HL-60 (cell line): ENCODE measurements around the gene DPEP1.
"Not testable (repeated sequence)": the region's sequence is repeated elsewhere in the genome, so short reads cannot be mapped to it uniquely, and the experiment has no call there.

Experiments used
- DNase-seq, 2 experiments: peaks; one replicate each; pipeline ENCODE4 v3.0.0-alpha.2; 2010 to 2020; ENCODE audit warnings: low read depth in 1 of 2, low spot score in 1 of 2
- H3K27ac ChIP-seq: fragments of 250-450 bp; sonication (Bioruptor Pico); replicated peaks from 2 replicates; pipeline ENCODE4 v1.5.1; 2020; ENCODE audit warnings: mild to moderate bottlenecking, moderate library complexity
- H3K27me3 ChIP-seq: fragments of 250-450 bp; sonication (Bioruptor Pico); 2 replicates; pipeline ENCODE4 v1.5.1; 2021; ENCODE audit warnings: mild to moderate bottlenecking, moderate library complexity; ENCODE audit not compliant: insufficient read depth, poor library complexity, severe bottlenecking
- H3K4me3 ChIP-seq: replicated peaks from 2 replicates; pipeline ENCODE4 v1.5.1; 2011; ENCODE audit warnings: mild to moderate bottlenecking, control low read depth, low read length; ENCODE audit not compliant: insufficient read depth
- GABPA ChIP-seq: IDR thresholded peaks from 2 replicates; pipeline ENCODE4 v1.6.1; 2012; ENCODE audit warnings: low read depth
- POLR2AphosphoS5 ChIP-seq: IDR thresholded peaks from 2 replicates; pipeline ENCODE4 v1.6.1; 2012; ENCODE audit warnings: low read depth
- REST ChIP-seq: IDR thresholded peaks from 2 replicates; pipeline ENCODE4 v1.6.1; 2012; ENCODE audit warnings: low read depth; ENCODE audit not compliant: insufficient replicate concordance
- SPI1 ChIP-seq: IDR thresholded peaks from 2 replicates; pipeline ENCODE4 v1.6.1; 2012; ENCODE audit warnings: low read depth, mild to moderate bottlenecking, borderline replicate concordance
- TF ChIP-seq, protein P1 (sequence below): IDR thresholded peaks from one replicate; pipeline ENCODE4 v1.5.1; 2011; ENCODE audit warnings: low read length, control low read depth, inconsistent platforms; ENCODE audit not compliant: insufficient read depth

DPEP1 gene

GRCh38 chr16:89586218-89586617 lies 27.2 kb upstream of the DPEP1 start:
- no peak overlapping the region for H3K4me3 ChIP-seq
- no peak for DNase-seq
- no peak overlapping the region for H3K27ac ChIP-seq
- TF ChIP-seq GABPA (no peak), REST (no peak)
- no peaks in the 10 kb centered on the region for H3K27me3 ChIP-seq

GRCh38 chr16:89586853-89587252 lies 26.6 kb upstream of the DPEP1 start:
- H3K4me3 ChIP-seq = no peak overlapping the region

DNA sequence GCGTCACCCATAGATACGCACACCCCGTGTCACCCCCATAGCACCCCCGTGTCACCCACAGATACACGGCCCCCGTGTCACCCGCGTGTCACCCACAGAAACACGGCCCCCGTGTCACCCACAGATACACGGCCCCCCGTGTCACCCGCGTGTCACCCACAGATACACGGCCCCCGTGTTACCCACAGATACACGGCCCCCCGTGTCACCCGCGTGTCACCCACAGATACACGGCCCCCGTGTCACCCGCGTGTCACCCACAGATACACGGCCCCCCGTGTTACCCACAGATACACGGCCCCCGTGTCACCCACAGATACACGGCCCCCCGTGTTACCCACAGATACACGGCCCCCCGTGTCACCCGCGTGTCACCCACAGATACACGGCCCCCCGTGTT lies 25.8 kb upstream of the DPEP1 start:
- H3K27ac ChIP-seq, H3K4me3 ChIP-seq, H3K27me3 ChIP-seq, DNase-seq: not testable (repeated sequence)

More at GRCh38 chr16:89586853-89587252, 26.6 kb upstream of the DPEP1 start:
- no peak for TF ChIP-seq POLR2AphosphoS5
- TF ChIP-seq GABPA = no peak
- no peak for TF ChIP-seq SPI1
- TF ChIP-seq REST = no peak
- TF ChIP-seq, protein P1, sequence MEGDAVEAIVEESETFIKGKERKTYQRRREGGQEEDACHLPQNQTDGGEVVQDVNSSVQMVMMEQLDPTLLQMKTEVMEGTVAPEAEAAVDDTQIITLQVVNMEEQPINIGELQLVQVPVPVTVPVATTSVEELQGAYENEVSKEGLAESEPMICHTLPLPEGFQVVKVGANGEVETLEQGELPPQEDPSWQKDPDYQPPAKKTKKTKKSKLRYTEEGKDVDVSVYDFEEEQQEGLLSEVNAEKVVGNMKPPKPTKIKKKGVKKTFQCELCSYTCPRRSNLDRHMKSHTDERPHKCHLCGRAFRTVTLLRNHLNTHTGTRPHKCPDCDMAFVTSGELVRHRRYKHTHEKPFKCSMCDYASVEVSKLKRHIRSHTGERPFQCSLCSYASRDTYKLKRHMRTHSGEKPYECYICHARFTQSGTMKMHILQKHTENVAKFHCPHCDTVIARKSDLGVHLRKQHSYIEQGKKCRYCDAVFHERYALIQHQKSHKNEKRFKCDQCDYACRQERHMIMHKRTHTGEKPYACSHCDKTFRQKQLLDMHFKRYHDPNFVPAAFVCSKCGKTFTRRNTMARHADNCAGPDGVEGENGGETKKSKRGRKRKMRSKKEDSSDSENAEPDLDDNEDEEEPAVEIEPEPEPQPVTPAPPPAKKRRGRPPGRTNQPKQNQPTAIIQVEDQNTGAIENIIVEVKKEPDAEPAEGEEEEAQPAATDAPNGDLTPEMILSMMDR = no peak
- DNase-seq = no peak
- H3K27me3 ChIP-seq = no peaks in the 10 kb centered on the region
- no peak overlapping the region for H3K27ac ChIP-seq

- no peaks in the 10 kb centered on the region for H3K27me3 ChIP-seq
- no peak overlapping the region for H3K4me3 ChIP-seq
- no peak for DNase-seq
- no peak overlapping the region for H3K27ac ChIP-seq
- TF ChIP-seq REST (no peak), SPI1 (no peak), GABPA (no peak), POLR2AphosphoS5 (no peak)
- TF ChIP-seq, protein P1 = no peak
Observed at GRCh38 chr16:89588413-89589109, 24.9 kb upstream of the DPEP1 start.
